Prostate gland (tissue), 2 donors: ENCODE results near the gene MYO9A. TPM values are rescaled to one million over a fixed set of nuclear protein-coding genes. Genes with fewer than 3 reads are reported as not detected.

Experiments
- DNase-seq: peaks from one replicate; pipeline ENCODE4 v3.0.0-alpha.2; 2019; ENCODE audit warnings: low spot score
- H3K27ac ChIP-seq, 2 donors: fragments of 200-600 bp; sonication (generic); 2 replicates each; pipeline ENCODE4 v1.5.1; 2017 to 2019
- H3K27me3 ChIP-seq: fragments of 200-600 bp; sonication (generic); replicated peaks from 2 replicates; pipeline ENCODE4 v1.5.1; 2019; ENCODE audit not compliant: insufficient read depth
- H3K36me3 ChIP-seq, 2 donors: fragments of 200-600 bp; sonication (generic); 1 replicate in 1 of 2; 2 replicates in 1 of 2; pipeline versions ENCODE4 v1.5.1 to v1.8.1; 2017 to 2019
- H3K4me1 ChIP-seq: fragments of 200-600 bp; sonication (generic); replicated peaks from 2 replicates; pipeline ENCODE4 v1.5.1; 2019
- H3K4me3 ChIP-seq, 2 donors: fragments of 200-600 bp; sonication (generic); 2 replicates each; pipeline ENCODE4 v1.5.1; 2017 to 2019
- H3K9me3 ChIP-seq: fragments of 200-600 bp; sonication (generic); 2 replicates; pipeline ENCODE4 v1.5.1; 2017
- CTCF ChIP-seq, 4 experiments: fragments of 200-600 bp in 2 of 4; fragments of 450-650 bp in 2 of 4; sonication (generic) in 2 of 4; IDR thresholded peaks; 1 replicate in 3 of 4; 2 replicates in 1 of 4; pipeline ENCODE4 v1.5.1; 2016 to 2019; ENCODE audit warnings: antibody characterized with exemption in 4 of 4, mild to moderate bottlenecking in 2 of 4, moderate library complexity in 2 of 4
- POLR2A ChIP-seq: fragments of 450-650 bp; IDR thresholded peaks from one replicate; pipeline ENCODE4 v1.6.1; 2016; ENCODE audit warnings: antibody characterized with exemption, mild to moderate bottlenecking
- POLR2AphosphoS5 ChIP-seq: sonication (generic); formaldehyde crosslinking; IDR thresholded peaks from one replicate; pipeline ENCODE4 v1.6.1; 2017; ENCODE audit warnings: antibody characterized with exemption
- WGBS: methylation state at CpG from one replicate; pipeline ENCODE4 v1.1.5; 2018; 5-methylcytosine and 5-hydroxymethylcytosine counted together
- intact Hi-C: fragments of 100-400 bp; cut with DNase I; formaldehyde crosslinking; loops from one replicate; pipeline ENCODE4 v1.14.2; 2022
- total RNA-seq, 2 donors: library from RNA; depleted of rRNA; stranded (reverse); fragments of >200 nt; gene quantifications; one replicate each; pipeline ENCODE4 v1.1.0, GENCODE V29; 2016

Gene MYO9A
- total RNA-seq, 2 donors from 2014 or later: 29.4 to 252 TPM

- Histone ChIP-seq H3K36me3 (peaks cover 4% of the 10 kb centered on the region in 2 donors), H3K9me3 (no peaks in the 10 kb centered on the region), H3K4me3 (no peak overlapping the region), H3K27ac (no peak overlapping the region), H3K4me1 (no peaks in the 10 kb centered on the region), H3K27me3 (no peaks in the 10 kb centered on the region)
- intact Hi-C loops: no loop called here
- DNase-seq: no peak
- 92% methylated on average over 4 of the region's 4 CpGs for WGBS
- TF ChIP-seq POLR2AphosphoS5 (no peak), CTCF (IDR thresholded peaks at IDR 0.05) (no peak), POLR2A (no peak)
Measured at GRCh38 chr15:71825021-71825730, 292.8 kb downstream of the MYO9A start.

- H3K36me3 ChIP-seq: peaks cover 0 to 4% of the 10 kb centered on the region in 2 donors
- whole genome bisulfite sequencing: 70% methylated on average over 3 of the region's 3 CpGs
- no peaks in the 10 kb centered on the region for H3K27me3 ChIP-seq
- no peaks in the 10 kb centered on the region for H3K4me1 ChIP-seq
- no peaks in the 10 kb centered on the region for H3K9me3 ChIP-seq
- TF ChIP-seq POLR2AphosphoS5: no peak
- no peak for TF ChIP-seq CTCF (IDR thresholded peaks at IDR 0.05)
- TF ChIP-seq POLR2A: no peak
- H3K27ac ChIP-seq: no peak overlapping the region
- DNase-seq: no peak
- H3K4me3 ChIP-seq: no peak overlapping the region
- intact Hi-C loops: no loop called here
Measured at GRCh38 chr15:71823801-71824200, 294.1 kb downstream of the MYO9A start.

GRCh38 chr15:71822890-71823630 is 294.9 kb downstream of the MYO9A start:
- no peak overlapping the region for H3K27ac ChIP-seq
- intact Hi-C loops: no loop called here
- no peak for DNase-seq
- H3K4me1 ChIP-seq: no peaks in the 10 kb centered on the region
- 85% methylated on average over 3 of the region's 3 CpGs for WGBS
- no peak for TF ChIP-seq CTCF (IDR thresholded peaks at IDR 0.05)
- no peak for TF ChIP-seq POLR2AphosphoS5
- TF ChIP-seq POLR2A: no peak
- H3K4me3 ChIP-seq: no peak overlapping the region
- no peaks in the 10 kb centered on the region for H3K9me3 ChIP-seq
- H3K27me3 ChIP-seq: no peaks in the 10 kb centered on the region
- peaks cover 0 to 4% of the 10 kb centered on the region in 2 donors for H3K36me3 ChIP-seq

- H3K27me3 ChIP-seq: no peaks in the 10 kb centered on the region
- no peaks in the 10 kb centered on the region for H3K4me1 ChIP-seq
- no peaks in the 10 kb centered on the region for H3K36me3 ChIP-seq
- TF ChIP-seq POLR2A: no peak
- TF ChIP-seq POLR2AphosphoS5: no peak
- no peak for TF ChIP-seq CTCF (IDR thresholded peaks at IDR 0.05)
- no peak overlapping the region for H3K4me3 ChIP-seq
- intact Hi-C loops: no loop called here
- no peak overlapping the region for H3K27ac ChIP-seq
- no peaks in the 10 kb centered on the region for H3K9me3 ChIP-seq
- no peak for DNase-seq
- 95% methylated on average over 5 of the region's 5 CpGs for WGBS
Measured at GRCh38 chr15:71821547-71822129, 296.3 kb downstream of the MYO9A start.
